Measurements from ENCODE around the gene TMPRSS11D. TPM values are rescaled to one million over a fixed set of nuclear protein-coding genes. Genes with fewer than 3 reads are reported as not detected.

TMPRSS11D gene
- total and polyA plus RNA-seq, 2 of the 4 experiments (the other 2 are of a cell fraction): not detected

GRCh38 chr4:67810011-67810410 is 73.8 kb downstream of the TMPRSS11D start:
- ATAC-seq (ENCODE audit: low read depth): no peak
- Histone ChIP-seq H3K36me3 (ENCODE audit: control insufficient read depth, insufficient read depth, low read length) (no peaks in the 10 kb centered on the region), H3K4me2 (ENCODE audit: low read depth, low read length) (no peak overlapping the region), H2BK5ac (ENCODE audit: low read depth, low read length, poor library complexity, severe bottlenecking) (no peak overlapping the region), H4K20me1 (ENCODE audit: insufficient read depth, low read length) (no peaks in the 10 kb centered on the region), H3K18ac (ENCODE audit: low read depth, low read length) (no peak overlapping the region), H2BK15ac (ENCODE audit: low read depth, low read length) (no peak overlapping the region), H3K27me3 (ENCODE audit: control insufficient read depth, insufficient read depth, low read length) (no peaks in the 10 kb centered on the region), H3K9ac (ENCODE audit: low read depth, low read length) (no peak overlapping the region), H3K14ac (replicated peaks; ENCODE audit: low read depth, low read length) (no peak overlapping the region), H3K27ac (ENCODE audit: insufficient read depth, low read length) (no peak overlapping the region), H3K9me3 (ENCODE audit: control insufficient read depth, insufficient read depth, low read length) (no peaks in the 10 kb centered on the region), H3K23ac (ENCODE audit: low read depth, low read length) (no peak overlapping the region), H2AFZ (replicated peaks; ENCODE audit: low read length, poor library complexity) (no peak overlapping the region), H2BK120ac (ENCODE audit: low read depth, low read length) (no peak overlapping the region), H3K4me1 (ENCODE audit: control insufficient read depth, insufficient read depth, low read length) (no peaks in the 10 kb centered on the region), H3K4ac (ENCODE audit: low read depth, low read length) (no peak overlapping the region), H3K4me3 (ENCODE audit: insufficient read depth, low read depth, low read length) (no peak overlapping the region), H3K79me1 (ENCODE audit: low read depth in 1 of 2, low read length in 2 of 2) (no peaks in the 10 kb centered on the region), H2BK20ac (ENCODE audit: low read depth, low read length) (no peak overlapping the region), H4K8ac (ENCODE audit: low read depth in 2 of 2, low read length in 2 of 2) (no peak overlapping the region), H2AK5ac (ENCODE audit: low read depth, low read length) (no peak overlapping the region), H4K91ac (ENCODE audit: insufficient read depth, low read depth, low read length) (no peak overlapping the region), H4K5ac (ENCODE audit: low read depth, low read length) (no peak overlapping the region), H3K9me1 (ENCODE audit: insufficient read depth, low read length) (no peaks in the 10 kb centered on the region), H3K56ac (ENCODE audit: extremely low read depth, insufficient read depth, low read length) (no peak overlapping the region), H2AK9ac (replicated peaks; ENCODE audit: low read depth, low read length, poor library complexity) (no peak overlapping the region)
- whole genome bisulfite sequencing, 2 experiments (ENCODE audit: extremely low coverage in 2 of 2, insufficient read length in 1 of 2): 100% methylated on average over 1 of the region's 1 CpG; no CpG with 5 or more reads in 1 of the 2 experiments
- DNase-seq: no peak
- in situ Hi-C loops (cut with MboI; ENCODE audit: low sequenced_read_pairs) (no loop called here), intact Hi-C loops (cut with micrococcal nuclease) (no loop called here), dilution Hi-C loops (cut with HindIII; ENCODE audit: low sequenced_read_pairs, unreplicated experiment) (no loop called here)
- CTCF ChIA-PET: no interaction called here
- TF ChIP-seq CEBPB (IDR thresholded peaks at IDR 0.05; ENCODE audit: low read depth, low read length): no peak
- TF ChIP-seq RFX5 (IDR thresholded peaks at IDR 0.05; ENCODE audit: low read depth, low read length): no peak
- no peak for TF ChIP-seq SMC3 (IDR thresholded peaks at IDR 0.05; ENCODE audit: low read depth, low read length)
- TF ChIP-seq ELK1 (IDR thresholded peaks at IDR 0.05; ENCODE audit: borderline replicate concordance, low read depth, low read length): no peak
- TF ChIP-seq MAZ (IDR thresholded peaks at IDR 0.05; ENCODE audit: borderline replicate concordance, low read depth, low read length): no peak
- no peak for TF ChIP-seq POLR2A (IDR thresholded peaks at IDR 0.05; ENCODE audit: low read depth, low read length)
- no TSS peak for BruUV-seq (replicated peaks)
- POLR2A ChIA-PET (ENCODE audit: unreplicated experiment): no interaction called here
